ENCODE data around the gene SEC14L5. TPM values are rescaled to one million over a fixed set of nuclear protein-coding genes. Genes with fewer than 3 reads are reported as not detected.

The SEC14L5 gene
- total RNA-seq, 4 donors from 2014 or later: 0.83 to 1.8 (median 1.1) TPM

DNA sequence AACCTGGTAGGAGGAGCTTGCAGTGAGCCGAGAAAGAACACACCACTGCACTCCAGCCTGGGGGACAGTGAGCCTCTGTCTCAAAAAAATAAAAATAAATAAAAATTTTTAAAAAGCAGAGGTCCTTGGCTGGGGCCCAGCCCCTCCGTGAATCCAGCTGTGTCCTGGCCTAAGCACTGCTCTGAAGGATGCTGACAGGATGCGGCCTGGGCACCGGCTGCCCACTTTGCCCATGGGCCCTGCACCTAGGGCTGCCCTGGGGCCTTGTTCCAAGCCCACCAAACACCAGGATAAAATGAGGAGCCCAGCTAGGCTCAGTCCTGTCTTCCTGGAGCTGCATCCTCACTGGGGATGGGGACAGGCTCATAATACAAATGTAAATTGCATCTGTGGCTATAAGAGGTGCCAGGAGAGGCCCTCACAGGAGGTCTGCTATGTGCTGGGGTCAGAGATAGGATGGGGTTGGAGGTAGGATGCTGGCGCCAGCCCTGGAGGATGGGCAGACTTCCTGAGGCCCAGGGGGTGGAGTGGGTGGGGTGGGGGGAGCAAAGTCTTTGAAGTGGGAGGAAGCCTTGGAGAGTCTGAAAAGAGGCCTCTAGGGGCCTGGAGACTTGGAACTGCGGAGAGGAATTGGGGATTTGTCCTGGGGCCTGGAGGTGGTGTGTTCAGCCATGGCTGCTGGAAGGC is 101.4 kb downstream of the SEC14L5 start:
- Histone ChIP-seq H3K4me3 (no peak overlapping the region), H3K27ac (replicated peaks in 1 of 4) (no peak overlapping the region), H3K9me3 (no peaks in the 10 kb centered on the region), H3K4me1 (no peaks in the 10 kb centered on the region), H3K27me3 (peaks cover 0 to 13% (median 2%) of the 10 kb centered on the region in 4 donors), H3K36me3 (peaks cover 0 to 4% (median 0%) of the 10 kb centered on the region in 4 donors)
- WGBS: 68% methylated on average over 6 of the region's 6 CpGs
- DNase-seq (ENCODE audit: extremely low spot score): no peak
- intact Hi-C loops (cut with DNase I): no loop called here
- TF ChIP-seq POLR2A (IDR thresholded peaks at IDR 0.05; ENCODE audit: low read depth) (no peak), EP300 (IDR thresholded peaks at IDR 0.05) (no peak), POLR2AphosphoS5 (IDR thresholded peaks at IDR 0.05) (no peak)
- TF ChIP-seq, protein P1, sequence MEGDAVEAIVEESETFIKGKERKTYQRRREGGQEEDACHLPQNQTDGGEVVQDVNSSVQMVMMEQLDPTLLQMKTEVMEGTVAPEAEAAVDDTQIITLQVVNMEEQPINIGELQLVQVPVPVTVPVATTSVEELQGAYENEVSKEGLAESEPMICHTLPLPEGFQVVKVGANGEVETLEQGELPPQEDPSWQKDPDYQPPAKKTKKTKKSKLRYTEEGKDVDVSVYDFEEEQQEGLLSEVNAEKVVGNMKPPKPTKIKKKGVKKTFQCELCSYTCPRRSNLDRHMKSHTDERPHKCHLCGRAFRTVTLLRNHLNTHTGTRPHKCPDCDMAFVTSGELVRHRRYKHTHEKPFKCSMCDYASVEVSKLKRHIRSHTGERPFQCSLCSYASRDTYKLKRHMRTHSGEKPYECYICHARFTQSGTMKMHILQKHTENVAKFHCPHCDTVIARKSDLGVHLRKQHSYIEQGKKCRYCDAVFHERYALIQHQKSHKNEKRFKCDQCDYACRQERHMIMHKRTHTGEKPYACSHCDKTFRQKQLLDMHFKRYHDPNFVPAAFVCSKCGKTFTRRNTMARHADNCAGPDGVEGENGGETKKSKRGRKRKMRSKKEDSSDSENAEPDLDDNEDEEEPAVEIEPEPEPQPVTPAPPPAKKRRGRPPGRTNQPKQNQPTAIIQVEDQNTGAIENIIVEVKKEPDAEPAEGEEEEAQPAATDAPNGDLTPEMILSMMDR (IDR thresholded peaks at IDR 0.05): no peak

DNA sequence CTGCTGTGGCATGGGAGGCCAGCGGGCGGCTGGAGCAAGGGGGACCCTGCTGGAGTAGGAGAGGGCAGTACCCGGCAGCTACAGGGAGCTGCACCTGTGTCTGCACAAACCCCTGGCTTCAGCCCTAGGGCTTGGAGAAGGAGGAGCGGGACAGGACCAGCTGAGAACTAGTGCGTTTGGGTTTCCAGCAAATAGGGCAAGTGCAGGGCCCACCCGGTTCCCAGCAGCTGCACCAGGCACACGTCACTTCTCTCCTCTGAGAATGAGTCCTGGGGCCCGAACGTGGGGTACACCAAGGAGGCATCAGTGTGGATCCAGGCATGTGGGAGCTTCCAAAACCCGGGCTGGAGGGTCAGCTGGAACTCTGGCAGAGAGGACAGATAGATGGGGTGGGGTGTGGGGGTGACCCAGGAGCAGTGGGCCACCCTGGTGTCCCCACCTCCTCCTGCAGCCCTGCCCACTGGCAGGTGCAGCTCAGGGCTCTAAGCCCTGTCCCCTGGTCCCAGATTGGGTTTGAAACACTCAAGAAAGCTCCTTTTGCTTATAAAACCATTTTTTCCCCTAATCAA is 102.0 kb downstream of the SEC14L5 start:
- intact Hi-C loops (cut with DNase I): no loop called here
- Histone ChIP-seq H3K4me1 (no peaks in the 10 kb centered on the region), H3K9me3 (no peaks in the 10 kb centered on the region), H3K4me3 (no peak overlapping the region), H3K27ac (replicated peaks in 1 of 4) (no peak overlapping the region), H3K27me3 (peaks cover 0 to 13% (median 2%) of the 10 kb centered on the region in 4 donors), H3K36me3 (no peaks in the 10 kb centered on the region)
- no peak for DNase-seq (ENCODE audit: extremely low spot score)
- WGBS: 60% methylated on average over 6 of the region's 10 CpGs
- TF ChIP-seq EP300 (IDR thresholded peaks at IDR 0.05): no peak
- TF ChIP-seq, protein P1 (IDR thresholded peaks at IDR 0.05): no peak
- no peak for TF ChIP-seq POLR2AphosphoS5 (IDR thresholded peaks at IDR 0.05)
- no peak for TF ChIP-seq POLR2A (IDR thresholded peaks at IDR 0.05; ENCODE audit: low read depth)

DNA sequence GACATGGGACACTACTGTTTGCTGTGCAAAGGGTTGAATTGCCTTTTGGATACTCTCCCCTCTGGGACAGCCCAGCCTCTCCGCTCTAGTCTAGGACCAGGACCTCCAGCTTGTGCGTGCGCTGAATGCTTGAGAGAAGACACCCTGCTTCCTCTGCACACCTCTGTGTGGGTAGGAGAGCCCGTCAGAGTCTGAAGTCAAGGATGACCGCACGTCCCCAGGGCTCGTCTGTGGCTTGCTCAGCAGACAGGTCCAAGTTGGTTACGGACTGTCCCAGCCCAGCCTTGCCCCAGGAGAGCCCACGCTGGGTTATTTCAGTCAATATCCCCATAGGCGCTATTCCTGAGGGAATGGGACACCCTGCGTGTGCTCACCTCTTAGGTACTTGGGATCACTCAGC is 103.9 kb downstream of the SEC14L5 start:
- Histone ChIP-seq H3K4me3 (no peak overlapping the region), H3K9me3 (no peaks in the 10 kb centered on the region), H3K27me3 (peaks cover 0 to 8% (median 0%) of the 10 kb centered on the region in 4 donors), H3K36me3 (no peaks in the 10 kb centered on the region), H3K4me1 (no peaks in the 10 kb centered on the region), H3K27ac (replicated peaks in 1 of 4) (no peak overlapping the region)
- DNase-seq (ENCODE audit: extremely low spot score): no peak
- intact Hi-C loops (cut with DNase I): no loop called here
- TF ChIP-seq POLR2A (IDR thresholded peaks at IDR 0.05; ENCODE audit: low read depth) (no peak), EP300 (IDR thresholded peaks at IDR 0.05) (no peak)
- TF ChIP-seq, protein P1 (IDR thresholded peaks at IDR 0.05): no peak
- WGBS: 89% methylated on average over 7 of the region's 11 CpGs

DNA sequence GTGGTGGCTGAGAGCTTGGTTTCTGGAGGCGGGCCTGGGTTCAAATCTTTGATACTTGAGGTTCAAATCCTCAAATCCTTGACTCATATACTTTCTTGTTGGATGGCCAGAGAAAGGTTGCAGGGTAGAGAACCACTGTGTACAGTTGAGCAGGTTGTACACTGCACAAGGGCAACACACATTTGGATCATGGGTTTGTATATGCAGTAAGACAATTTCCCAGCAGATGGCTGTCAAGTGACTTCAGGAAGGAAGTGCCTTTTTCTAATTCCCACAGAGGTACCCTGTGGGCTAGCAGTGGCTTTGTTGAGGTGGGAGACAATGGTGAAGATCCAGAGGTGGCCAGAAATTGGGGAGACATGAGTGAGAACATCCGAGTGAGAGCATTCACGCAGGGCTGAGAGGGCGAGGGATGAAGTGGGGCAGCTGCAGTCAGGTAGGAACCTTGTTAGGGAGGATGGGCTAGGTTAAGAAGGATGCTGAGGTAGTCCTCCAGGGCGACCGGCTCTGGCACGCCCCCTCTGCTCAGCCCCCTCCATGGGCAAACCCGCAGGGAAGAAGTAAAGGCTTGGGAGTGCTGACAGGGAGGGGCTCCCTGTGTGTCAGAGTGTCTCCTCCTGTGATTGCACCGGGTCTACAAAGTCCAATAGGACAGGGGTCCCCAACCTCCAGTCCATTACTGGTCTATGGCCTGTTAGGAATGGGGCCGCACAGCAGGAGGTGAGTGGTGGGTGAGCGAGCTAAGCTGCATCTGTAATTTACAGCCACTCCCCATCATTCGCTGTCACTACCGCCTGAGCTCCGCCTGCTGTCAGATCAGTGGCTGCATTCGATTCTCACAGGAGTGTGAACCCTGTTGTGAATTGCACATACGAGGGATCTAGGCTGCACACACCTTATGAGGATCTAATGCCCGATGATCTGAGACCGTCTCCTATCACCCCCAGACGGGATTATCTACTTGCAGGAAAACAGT is 104.9 kb downstream of the SEC14L5 start:
- 66% methylated on average over 15 of the region's 19 CpGs for WGBS
- TF ChIP-seq POLR2A (IDR thresholded peaks at IDR 0.05; ENCODE audit: low read depth) (no peak), EP300 (IDR thresholded peaks at IDR 0.05) (no peak), POLR2AphosphoS5 (IDR thresholded peaks at IDR 0.05) (no peak)
- TF ChIP-seq, protein P1 (IDR thresholded peaks at IDR 0.05): no peak
- no peaks in the 10 kb centered on the region for H3K36me3 ChIP-seq
- H3K4me3 ChIP-seq: no peak overlapping the region
- intact Hi-C loops (cut with DNase I): no loop called here
- no peaks in the 10 kb centered on the region for H3K4me1 ChIP-seq
- DNase-seq (ENCODE audit: extremely low spot score): peak; percentile 77
- H3K9me3 ChIP-seq: no peaks in the 10 kb centered on the region
- H3K27ac ChIP-seq (replicated peaks in 1 of 4): no peak overlapping the region
- peaks cover 0 to 8% (median 0%) of the 10 kb centered on the region in 4 donors for H3K27me3 ChIP-seq

All from esophagus muscularis mucosa (tissue), 4 donors.